Stimulated activated CD4-positive, alpha-beta T cell treated with anti-CD3 and anti-CD28 coated beads, Interleukin-2, amount 100 ng/mL, for 4 hours (primary cell): ENCODE measurements around the gene BCR.
A peak's percentile ranks its signal among the peaks of the same experiment; 100 is the strongest.

Experiments
- DNase-seq: peaks from one replicate; pipeline ENCODE4 v3.0.0-alpha.2; 2020; ENCODE audit warnings: low read depth

BCR gene

DNA sequence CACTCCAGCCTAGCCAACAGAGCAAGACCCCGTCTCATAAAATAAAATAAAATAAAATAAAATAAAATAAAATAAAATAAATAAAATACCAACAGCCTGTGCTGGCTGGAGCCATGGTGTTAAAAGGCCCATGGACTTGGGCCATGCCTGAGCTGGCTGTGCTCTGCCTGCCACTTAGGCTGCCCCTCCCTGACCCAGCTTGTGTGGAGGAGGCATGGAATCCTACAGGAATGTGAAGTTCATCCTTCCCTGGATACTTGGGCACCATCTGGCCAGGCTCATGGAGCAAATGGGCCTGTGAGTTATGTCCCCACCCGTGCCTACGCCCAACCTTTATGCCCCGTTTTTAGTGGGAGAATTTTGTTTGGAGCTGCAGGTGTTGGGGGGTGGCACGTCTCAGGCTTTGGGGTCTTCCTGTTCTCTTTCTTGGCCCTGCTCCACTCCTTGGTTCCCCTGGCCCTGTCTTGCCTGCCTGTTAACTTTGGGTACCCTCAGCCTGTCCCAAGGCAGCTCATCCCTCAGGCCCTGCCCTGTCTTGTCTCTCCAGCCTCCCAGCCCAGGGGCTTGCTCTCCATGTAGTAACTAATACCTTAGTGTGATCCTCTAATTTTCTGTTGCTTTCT, 51.3 kb downstream of the BCR start:
- no peak for DNase-seq

DNA sequence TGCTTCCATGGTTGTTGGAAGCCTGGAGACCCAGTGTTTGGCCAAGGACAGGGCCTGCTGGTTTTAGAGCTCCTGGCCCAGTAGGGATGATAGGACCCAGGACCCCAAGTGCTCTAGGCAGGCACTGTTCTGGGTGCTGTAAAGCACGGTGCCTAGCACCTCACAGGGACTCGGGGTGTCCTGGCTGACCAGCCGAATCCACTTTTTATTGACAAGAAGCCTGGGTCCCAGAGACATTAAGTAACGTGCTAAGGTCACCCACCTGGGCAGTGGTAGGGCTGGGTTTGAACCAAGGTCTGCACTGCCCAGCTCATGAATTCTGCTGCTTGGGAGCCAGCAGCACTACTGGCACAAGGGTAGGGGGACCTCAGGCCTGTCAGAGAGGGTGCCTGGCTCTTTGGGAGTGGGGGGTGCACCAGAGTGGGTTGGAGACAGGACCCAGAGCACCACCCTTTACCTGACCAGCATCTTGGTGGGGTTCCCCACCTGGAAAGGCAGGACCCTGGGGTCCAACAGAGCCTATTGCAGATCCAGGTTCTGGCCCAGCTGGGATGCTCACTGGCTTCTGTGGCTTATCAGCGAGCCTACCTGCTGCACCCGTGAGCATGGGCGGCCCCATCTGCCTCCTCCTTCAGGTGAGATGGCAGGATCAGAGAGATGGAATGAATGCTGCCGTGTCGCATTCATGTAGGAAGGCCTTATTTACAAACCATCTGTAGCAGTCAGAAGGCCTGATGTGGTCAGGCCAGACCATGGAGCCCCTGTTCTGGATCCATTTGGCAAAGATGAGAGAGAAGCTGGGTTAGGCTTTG, 52.0 kb downstream of the BCR start:
- DNase-seq, result no peak

DNA sequence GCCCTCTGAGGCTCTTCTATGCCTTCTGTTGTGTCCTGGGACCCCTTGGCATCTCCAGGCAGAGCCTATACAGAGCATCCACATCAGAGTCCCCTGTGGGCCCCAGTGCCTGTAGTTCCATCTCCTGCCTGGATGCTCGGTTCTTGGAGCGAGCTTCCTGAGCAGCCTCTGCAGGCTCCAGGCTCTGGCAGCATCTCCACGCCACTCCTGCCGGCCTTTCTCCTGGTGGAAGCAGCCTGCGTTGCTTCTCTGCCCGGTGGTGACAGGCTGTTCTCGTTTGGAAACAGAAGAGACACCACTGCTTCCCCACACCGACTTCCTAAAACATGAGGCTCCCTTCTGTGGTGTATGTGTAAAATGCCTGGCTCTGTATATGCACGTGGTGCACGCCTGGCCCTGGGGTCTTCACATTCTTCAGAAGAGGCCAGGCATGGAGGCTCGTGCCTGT, 52.8 kb downstream of the BCR start:
- no peak for DNase-seq

DNA sequence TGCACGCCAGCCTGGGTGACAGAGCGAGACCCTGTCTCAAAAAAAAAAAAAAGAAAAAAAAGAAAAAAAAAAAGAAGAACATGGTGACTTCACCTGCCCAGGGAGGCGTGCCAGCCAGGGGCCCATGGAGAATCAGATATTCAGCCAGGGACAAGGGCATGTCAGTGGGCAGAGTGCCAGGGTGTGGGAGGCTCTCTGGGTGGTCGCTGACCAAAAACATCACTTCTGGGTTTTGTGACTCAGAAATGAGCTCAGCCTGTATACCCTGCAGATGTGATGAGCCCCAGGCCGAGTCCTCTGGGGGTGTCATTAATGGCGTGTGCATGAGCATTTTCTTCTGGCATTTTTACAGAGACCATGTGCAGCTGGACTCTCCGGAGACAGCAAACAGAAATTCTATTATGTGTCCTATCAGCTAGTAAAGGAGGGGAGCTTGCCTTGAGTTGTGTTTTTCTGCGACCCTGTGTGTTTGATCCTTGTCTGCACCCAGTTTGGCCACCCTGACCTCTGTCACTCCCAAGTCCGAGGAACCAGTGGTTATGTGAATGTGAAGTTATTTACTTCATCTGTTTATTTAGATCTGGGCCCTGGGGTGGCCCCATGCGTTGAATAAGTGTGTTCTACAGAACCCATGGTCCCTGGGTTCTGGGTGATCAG, 53.6 kb downstream of the BCR start:
- no peak for DNase-seq

DNA sequence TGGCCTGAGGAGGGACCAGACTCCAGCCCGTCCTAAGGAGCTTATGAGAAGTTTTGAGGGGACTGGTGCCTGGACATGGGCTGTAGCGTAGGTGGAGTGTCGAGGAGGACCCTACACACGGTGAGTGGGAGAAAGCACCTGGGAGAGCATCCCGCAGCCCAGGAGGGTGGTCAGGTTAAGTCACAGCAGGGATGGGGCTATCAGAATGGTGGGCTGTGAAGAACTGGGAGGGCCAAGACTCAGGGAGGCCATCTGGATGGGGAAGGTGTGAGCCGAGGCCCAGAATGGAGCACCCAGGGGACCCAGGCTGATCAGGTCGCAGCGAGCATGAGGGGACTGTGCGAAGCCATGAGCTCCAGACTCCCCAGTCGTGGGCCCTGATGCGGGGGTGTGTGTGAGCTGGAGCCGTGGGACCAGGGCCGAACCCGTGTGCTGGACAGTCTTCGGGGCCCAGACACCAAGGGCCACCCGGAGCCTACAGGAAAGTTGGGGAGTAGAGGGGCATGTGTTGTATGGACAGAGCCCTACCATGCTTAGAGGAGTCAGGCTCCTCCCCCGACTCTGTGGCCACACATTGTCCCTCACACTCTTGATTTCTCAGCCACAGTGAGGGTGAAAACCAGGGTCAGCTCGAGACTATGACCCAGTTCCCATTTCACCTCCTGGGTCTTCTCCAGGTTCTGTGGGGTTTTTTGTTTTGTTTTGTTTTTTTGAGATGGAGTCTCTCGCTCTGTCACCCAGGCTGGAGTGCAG, 54.3 kb downstream of the BCR start:
- no peak for DNase-seq

DNA sequence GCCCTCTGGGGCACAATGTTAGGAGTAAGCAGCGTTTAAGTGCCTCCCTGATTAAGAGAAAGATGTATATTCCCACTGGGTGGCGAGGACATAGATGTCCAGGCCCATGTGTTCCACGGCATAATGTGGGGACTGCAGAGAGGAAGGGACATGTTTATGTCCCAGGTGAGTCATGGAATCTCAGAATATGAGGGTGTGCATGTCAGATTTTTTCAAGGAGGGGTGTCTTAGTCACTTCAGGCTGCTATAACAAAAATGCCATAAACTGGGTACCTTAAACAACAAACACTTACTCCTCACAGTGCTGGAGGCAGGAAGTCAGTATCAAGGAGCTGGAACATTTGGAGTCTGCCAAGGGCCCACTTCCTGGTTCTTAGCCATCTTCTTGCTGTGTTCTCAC, 55.1 kb downstream of the BCR start:
- DNase-seq, result no peak

DNA sequence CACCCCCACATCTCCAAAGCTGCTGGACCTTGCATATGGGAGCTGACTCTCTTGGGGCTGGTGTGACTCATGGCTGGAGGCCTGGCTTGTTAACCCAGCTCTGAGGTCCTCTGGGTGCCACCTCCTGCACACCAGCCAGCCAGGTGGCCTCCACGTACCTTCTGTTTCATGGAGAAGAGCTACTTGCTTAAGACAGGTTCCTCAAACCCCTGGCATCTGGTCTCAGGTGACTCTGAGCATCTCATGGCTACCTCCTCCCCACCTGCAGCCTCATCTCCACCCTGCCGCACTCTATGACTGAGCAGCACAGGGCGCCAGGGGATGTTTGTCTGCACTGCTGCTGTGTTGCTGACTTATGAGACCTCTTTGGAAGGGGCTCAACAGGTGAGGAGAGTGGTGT, 55.7 kb downstream of the BCR start:
- no peak for DNase-seq

DNA sequence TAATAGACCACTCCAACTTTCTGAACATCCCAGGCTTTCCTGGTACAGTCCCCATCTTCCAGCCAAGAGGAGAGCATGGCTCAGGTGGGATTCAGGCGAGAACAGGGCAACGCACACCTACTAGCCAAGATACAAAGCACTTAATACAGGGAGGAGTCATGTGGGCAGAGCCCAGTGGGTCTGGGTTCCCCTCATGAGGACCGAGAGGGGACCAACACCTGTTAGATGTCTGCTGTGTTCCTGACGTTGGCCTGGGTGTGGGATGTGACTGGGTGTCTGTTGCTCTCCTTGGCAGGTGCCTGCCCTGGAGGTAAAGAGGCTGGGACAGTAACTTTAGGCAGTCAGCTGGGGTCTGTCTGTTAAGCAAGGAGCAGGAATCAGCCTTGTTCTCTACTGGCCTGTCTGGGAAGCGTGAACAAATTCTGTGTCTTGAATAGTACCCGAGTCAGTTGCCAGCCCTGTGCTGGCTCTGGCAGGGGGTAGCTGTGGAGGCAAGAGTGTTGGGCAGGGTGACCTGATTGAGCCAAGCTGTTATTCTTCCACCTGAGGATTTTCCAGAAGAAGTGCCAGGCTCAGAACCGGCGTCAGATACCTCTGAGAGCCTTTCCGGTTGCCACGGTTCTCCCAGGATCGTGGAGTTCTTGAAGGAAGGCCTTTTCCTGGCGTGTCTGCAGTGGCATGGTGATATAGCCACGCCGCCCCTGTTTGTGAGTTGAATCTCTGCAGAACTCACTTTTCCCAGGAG, 56.3 kb downstream of the BCR start:
- DNase-seq, result no peak

DNA sequence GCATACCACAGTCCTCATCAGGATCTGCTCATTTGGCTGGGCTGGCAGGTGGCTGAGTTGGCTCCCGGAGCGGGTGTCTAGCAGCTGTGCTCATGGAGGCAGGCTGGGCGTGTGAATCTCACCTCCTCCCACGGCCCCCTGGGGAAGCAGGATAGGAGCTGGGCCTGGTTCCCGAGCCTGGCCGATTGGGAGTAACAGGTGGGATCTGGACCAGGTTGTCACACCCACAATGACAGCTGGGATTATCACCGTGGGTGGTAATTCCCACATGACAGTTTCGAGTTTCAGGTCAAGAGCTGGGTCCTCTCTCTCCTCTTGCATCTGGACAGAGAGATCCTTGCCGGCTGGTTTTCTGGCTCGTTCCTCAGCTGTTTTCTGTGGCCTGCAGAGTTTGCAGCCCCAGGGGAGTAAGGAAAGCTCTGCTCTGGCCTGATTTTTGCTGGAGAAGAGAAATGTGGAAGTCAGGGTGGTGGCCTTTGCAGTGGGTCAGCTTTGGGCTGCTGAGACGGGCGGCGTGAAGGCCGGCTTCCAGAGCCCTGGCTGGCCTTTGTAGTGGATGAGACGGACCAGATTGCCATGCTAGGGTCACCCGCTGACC, 57.0 kb downstream of the BCR start:
- no peak for DNase-seq

DNA sequence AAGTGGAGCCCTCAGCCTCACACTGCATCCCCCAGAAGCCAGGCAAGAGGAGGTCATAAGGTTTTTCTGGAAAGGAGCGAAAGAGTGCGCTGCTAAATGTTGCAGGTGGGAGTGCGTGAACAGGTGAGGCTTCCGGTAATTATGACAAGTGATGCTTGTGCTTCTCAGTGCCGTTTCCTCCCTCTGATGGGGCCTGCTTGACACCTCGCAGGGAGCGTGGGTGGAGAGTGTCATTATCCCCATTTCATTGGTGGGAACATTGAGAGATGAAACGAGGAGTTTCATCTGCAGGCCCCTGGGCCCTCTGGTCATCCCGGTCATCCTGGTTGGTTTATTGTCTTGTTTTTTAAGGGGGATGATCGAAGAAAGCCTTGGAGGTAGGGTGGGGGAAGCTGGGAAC, 57.5 kb downstream of the BCR start:
- peak; percentile 49 for DNase-seq

DNA sequence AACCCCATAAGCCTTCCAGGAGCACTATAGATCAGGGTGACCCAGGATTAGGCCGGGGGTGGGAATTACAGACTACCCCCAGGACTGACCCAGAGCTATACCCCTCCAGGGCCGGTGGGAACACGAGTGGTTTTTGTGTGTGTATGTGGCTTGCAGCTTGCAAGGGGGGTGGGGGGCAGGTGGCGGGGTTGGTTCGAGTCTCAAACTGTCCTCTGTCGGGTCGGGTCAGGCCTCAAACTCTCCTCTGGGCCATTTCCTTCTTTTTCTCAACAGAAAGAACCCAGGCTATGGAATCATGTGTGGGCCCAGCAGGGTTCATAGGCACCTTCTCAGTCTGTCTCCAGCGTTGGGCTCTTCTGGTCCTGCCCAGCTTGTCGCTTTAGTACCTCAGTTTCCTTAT, 58.4 kb downstream of the BCR start:
- no peak for DNase-seq

DNA sequence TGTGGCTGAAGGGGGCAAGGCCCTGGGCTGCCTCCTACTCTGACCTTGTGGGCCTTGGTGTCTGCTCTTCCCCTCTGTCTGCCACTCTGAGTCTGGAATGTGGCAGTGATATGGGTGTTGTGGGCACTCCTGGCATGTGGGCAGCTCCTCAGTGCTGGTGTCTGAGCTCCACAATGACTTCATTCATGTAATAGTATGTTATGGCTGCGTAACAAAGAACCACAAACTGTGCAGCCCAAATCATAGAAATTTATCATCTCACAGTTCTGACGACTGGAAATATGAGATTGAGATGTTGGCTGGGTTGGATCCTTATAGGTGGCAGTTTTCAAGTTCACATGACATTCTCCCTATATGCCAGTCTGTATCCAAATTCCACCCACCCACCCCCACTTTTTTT, 59.1 kb downstream of the BCR start:
- no peak for DNase-seq

DNA sequence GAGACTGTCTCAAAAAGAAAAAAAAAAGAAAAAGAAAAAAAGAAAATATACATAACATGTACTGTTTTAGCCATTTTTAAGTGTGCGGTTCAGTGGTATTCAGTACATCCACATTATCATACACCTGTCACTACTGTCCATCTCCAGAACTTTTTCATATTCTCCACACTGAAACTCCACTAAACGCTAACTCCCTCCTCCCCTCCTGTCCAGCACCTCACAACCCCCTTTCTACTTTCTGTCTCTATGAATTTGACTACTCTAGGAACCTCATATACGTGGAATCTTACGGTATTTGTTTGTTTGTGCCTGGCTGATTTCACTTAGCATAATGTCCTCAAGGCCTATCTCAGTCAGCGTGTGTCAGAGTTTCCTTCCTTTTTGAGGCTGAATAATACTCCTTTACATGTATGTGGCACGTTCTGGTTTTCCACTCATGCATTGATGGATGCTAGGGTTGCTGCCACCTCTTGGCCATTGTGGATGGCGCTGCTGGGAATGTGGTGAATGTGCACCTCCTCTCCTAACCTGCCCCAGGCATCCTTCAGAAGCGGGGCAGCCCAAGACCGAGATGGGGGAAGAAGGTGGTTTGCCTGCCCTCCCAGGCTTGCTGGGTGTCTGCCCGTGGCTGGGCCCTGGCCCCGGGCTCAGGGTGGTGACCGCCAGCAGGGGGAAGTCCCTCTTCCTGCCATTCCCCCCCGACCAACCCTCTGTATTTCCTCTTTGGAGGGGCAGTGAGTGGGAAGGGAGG, 60.5 kb downstream of the BCR start:
- no peak for DNase-seq

DNA sequence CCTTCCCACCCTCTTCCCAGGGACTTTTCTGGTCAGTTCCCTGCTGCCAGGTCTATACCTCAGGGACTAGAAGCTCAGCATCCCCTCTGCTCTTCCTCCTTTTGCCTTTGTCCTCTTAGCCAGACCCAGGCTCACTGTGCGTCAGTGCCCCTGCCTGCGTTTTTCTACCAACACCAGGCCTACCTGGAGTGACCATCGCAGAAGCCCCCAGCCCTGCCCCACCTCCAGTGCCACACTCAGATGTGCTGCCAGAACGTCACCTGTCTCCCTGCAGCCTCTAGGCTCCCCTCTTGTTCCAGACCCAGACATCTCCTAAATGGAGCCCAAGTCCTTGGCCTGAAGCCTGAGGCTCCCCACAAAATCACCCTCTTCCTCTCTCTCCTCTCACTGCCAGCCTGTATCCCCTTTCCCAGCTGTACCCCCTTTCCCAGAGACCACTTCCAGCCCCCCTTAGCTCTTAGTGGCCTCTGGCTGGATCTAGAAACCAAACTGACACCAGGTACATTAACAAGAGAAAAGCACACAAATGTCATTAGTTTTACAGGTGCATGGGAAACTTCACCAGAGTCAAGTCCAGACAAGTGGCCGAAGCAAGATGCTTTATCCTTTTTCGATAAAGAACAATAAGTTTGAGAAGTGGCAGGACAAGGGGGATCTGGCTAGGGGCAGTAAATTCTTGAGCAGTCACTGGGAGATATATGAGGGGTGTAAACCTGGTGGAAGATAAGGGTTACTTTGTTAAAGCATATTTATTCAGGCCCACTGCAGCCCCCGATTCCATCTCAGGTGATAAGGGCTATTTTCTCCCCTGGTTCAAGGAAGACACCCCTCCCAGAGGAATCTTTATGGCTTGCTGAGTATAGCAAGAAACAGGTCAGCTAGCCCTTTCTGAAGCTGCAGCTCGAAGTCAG, 61.5 kb downstream of the BCR start:
- no peak for DNase-seq

DNA sequence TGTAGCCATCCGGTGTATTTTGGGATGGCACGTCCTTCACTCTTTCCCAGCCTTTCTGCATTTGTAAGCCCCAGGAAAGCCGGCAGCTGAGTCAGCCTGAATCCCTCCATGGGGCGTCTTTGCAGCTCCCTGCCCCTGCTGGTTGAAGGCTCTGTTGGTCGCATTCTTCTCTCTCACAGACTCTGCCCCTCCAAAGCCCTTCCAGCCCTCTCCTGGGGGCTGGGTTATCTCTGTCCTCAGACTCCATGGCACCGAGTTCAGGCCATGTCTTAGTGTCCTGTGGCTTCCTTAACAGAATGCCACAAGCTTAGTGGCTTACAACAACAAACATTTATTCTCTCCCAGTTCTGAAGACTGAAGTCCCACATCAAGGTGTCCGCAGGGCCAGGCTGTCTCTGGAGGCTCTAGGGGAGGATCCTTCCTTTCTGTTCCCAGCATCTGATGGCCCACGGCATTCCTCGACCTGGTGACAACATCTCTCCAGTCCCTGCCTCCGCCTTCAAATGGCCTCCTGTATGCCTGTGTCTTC, 62.2 kb downstream of the BCR start:
- DNase-seq, result no peak

DNA sequence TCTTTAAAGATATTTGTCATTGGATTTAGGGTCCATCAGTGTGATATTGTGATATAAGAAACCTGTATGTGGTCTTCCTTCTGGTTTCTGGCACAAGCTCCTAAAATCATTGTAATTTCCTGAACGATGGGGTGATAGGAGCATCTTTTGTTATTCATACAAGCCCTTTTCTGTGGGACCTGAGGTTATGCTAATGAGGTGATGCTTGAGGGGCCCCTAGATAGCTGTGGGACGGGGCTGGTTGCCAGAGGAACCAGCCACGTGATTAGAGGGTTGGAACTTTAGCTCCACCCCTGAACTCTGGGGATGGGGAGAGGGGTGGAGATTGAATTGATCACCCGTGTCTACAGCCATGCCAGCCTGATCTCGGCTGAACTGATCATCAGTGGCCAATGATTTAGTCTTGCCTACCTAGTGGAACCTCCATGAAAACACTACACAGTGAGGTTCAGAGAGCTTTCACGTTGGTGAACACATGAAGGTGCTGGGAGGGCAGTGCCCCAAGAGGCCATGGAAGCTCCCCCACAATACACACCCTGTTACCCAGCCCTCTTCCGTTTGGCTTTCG, 62.8 kb downstream of the BCR start:
- peak; percentile 65 for DNase-seq

DNA sequence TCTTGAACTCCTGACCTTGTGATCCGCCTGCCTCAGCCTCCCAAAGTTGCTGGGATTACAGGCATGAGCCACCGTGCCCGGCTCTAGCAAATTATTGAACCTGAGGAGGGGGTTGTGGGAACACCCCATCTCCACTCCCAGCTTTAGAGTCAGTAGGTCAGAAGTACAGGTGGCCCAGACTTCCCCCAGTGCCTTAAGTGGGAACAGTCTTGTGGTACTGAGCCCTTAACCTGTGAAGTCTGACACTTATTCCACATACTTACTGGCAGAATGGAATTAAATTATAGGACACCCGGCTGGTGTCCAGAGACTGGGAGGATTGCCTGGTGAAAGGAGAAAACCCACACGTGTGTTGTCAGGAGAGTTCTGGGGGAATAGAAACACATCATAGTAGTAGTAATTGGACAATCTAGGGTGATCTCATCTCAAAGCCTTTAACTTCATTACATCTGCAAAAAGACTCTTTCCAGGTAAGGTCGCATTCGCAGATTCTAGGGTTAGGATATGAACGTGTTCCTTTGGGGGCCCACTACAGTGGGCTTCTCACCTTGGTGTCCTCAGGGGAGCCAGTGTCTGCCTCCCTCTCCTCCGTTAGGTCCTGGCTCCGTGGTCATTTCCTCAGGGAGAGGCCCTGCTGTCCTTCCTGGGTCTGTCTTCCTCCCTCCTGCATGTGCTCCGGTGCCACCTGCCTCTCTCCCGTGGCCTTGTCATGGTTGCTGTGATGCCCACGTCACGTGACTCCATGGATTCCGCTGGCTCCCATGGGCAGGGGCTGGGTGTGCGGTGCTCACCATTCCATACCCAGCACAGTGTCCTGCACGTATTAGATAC, 63.8 kb downstream of the BCR start:
- DNase-seq, result no peak

DNA sequence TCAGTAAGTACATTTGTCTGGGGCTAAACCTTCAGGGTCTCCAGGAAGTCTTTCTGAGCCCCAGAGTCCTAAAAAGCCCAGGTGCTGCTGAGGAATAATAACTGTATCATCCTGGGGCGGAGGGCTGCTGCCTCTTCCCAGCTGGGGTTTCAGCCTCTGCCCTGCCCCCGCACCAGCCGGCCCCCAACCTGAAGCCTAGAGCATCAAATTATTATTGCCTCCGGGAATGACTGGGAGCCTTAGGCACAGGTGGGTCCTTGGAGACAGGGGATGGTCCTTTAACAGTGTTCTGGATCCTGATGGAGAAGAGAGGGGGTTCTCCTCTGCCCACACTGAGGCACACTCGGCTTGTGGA, 64.4 kb downstream of the BCR start:
- no peak for DNase-seq
